Fibroblast of lung (primary cell): ENCODE results near the gene BCL2. TPM values are rescaled to one million over a fixed set of nuclear protein-coding genes. Genes with fewer than 3 reads are reported as not detected.

ENCODE experiments used
- DNase-seq, 2 donors: peaks; one replicate each; pipeline versions ENCODE4 v3.0.0 to v3.0.0-alpha.2; 2010; ENCODE audit warnings: low read depth in 2 of 2
- H2AFZ ChIP-seq: 2 replicates; pipeline ENCODE4 v1.5.1; 2012; ENCODE audit warnings: low read length, control low read depth, inconsistent platforms
- H3K27ac ChIP-seq: 2 replicates; pipeline ENCODE4 v1.5.1; 2011; ENCODE audit warnings: low read length, control low read depth; ENCODE audit not compliant: insufficient read depth
- H3K27me3 ChIP-seq: 2 replicates; pipeline ENCODE4 v1.5.1; 2011; ENCODE audit warnings: mild to moderate bottlenecking, low read length; ENCODE audit not compliant: control insufficient read depth, insufficient read depth
- H3K36me3 ChIP-seq: 2 replicates; pipeline ENCODE4 v1.5.1; 2011; ENCODE audit warnings: low read length; ENCODE audit not compliant: control insufficient read depth, insufficient read depth
- H3K4me1 ChIP-seq: 2 replicates; pipeline ENCODE4 v1.5.1; 2011; ENCODE audit warnings: low read length; ENCODE audit not compliant: control insufficient read depth, insufficient read depth; ENCODE audit errors: extremely low read depth
- H3K4me2 ChIP-seq: 2 replicates; pipeline ENCODE4 v1.5.1; 2011; ENCODE audit warnings: low read length, control low read depth; ENCODE audit not compliant: insufficient read depth; ENCODE audit errors: extremely low read depth
- H3K4me3 ChIP-seq, 4 experiments: fragments of 200-600 bp in 1 of 4; sonication (generic) in 1 of 4; replicated peaks in 1 of 4; 2 replicates each; pipeline ENCODE4 v1.5.1; 2011 to 2016; ENCODE audit warnings: low read length in 4 of 4, low read depth in 3 of 4, mild to moderate bottlenecking in 3 of 4, control low read depth in 2 of 4, inconsistent platforms in 1 of 4, mixed read lengths in 1 of 4; ENCODE audit not compliant: insufficient read depth in 1 of 4; ENCODE audit errors: control extremely low read depth in 1 of 4
- H3K79me2 ChIP-seq: 2 replicates; pipeline ENCODE4 v1.5.1; 2012; ENCODE audit warnings: mild to moderate bottlenecking, low read length, inconsistent platforms; ENCODE audit not compliant: control insufficient read depth, insufficient read depth
- H3K9ac ChIP-seq: 2 replicates; pipeline ENCODE4 v1.5.1; 2011; ENCODE audit warnings: mild to moderate bottlenecking, low read length, control low read depth; ENCODE audit not compliant: insufficient read depth
- H3K9me3 ChIP-seq: 2 replicates; pipeline ENCODE4 v1.5.1; 2012; ENCODE audit warnings: low read depth, low read length; ENCODE audit not compliant: control insufficient read depth, insufficient read depth
- H4K20me1 ChIP-seq: 2 replicates; pipeline ENCODE4 v1.5.1; 2011; ENCODE audit warnings: low read length; ENCODE audit not compliant: control insufficient read depth, insufficient read depth; ENCODE audit errors: extremely low read depth
- EZH2 ChIP-seq: IDR thresholded peaks from 2 replicates; pipeline ENCODE4 v1.5.1; 2012; ENCODE audit warnings: low read length, control low read depth, mild to moderate bottlenecking; ENCODE audit errors: missing control alignments
- polyA plus RNA-seq, 2 donors: library from polyadenylated mRNA; depleted of rRNA in 1 of 2; stranded (reverse) in 1 of 2; unstranded in 1 of 2; fragments of >200 nt; gene quantifications; 2 replicates each; pipeline ENCODE4 v1.2.1, GENCODE V29; 2011 to 2012; ENCODE audit warnings: missing spikeins in 1 of 2
- total RNA-seq: library from RNA; depleted of rRNA; stranded (reverse); fragments of >200 nt; gene quantifications from 2 replicates; pipeline ENCODE4 v1.2.1, GENCODE V29; 2014
- TF ChIP-seq, protein P1 (sequence below), 2 donors: IDR thresholded peaks in 1 of 2; conservative IDR thresholded peaks in 1 of 2; 1 replicate in 1 of 2; 2 replicates in 1 of 2; pipeline ENCODE4 v1.5.1; 2011 to 2012; ENCODE audit warnings: low read length in 2 of 2, control low read depth in 1 of 2, inconsistent platforms in 1 of 2, low read depth in 1 of 2, mild to moderate bottlenecking in 1 of 2

Gene BCL2
- total and polyA plus RNA-seq, 2 donors (not counting 1 experiment from before 2014, with no cell fraction given) = 1.5 to 3.6 TPM

DNA sequence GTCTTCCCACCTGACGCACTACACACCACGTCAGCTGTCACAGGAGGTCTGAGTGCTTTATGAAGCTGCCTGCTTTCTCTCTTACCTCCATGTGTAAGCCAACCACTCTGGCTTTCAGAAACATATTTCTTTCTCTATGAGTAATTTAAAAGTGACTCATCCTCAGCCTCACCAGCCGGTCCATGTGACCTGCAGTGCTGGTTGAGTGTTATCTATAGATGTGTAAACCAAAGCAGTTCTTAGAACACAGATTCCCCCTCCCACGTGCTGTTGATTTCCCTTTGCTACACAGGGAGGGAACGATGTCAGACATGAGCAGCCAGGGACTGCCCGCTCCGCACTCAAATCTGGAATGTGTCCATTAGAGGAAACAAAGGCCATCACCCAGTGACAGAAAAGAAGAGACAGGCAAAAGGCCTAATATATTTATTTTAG, 157.8 kb downstream of the BCL2 start:
- TF ChIP-seq, protein P1, sequence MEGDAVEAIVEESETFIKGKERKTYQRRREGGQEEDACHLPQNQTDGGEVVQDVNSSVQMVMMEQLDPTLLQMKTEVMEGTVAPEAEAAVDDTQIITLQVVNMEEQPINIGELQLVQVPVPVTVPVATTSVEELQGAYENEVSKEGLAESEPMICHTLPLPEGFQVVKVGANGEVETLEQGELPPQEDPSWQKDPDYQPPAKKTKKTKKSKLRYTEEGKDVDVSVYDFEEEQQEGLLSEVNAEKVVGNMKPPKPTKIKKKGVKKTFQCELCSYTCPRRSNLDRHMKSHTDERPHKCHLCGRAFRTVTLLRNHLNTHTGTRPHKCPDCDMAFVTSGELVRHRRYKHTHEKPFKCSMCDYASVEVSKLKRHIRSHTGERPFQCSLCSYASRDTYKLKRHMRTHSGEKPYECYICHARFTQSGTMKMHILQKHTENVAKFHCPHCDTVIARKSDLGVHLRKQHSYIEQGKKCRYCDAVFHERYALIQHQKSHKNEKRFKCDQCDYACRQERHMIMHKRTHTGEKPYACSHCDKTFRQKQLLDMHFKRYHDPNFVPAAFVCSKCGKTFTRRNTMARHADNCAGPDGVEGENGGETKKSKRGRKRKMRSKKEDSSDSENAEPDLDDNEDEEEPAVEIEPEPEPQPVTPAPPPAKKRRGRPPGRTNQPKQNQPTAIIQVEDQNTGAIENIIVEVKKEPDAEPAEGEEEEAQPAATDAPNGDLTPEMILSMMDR (conservative IDR thresholded peaks at IDR 0.05 in 1 of 2, IDR thresholded peaks at IDR 0.05 in 1 of 2; ENCODE audit: low read depth in 1 of 2, low read length in 2 of 2) = no peak
- TF ChIP-seq EZH2 = no peak
- peak overlapping the region; percentile 53 for H3K27ac ChIP-seq
- no peak overlapping the region for H3K9ac ChIP-seq
- peaks cover 12% of the 10 kb centered on the region for H3K4me1 ChIP-seq
- H3K4me3 ChIP-seq = no peak overlapping the region
- no peaks in the 10 kb centered on the region for H3K79me2 ChIP-seq
- DNase-seq = peak; percentile 94
- peak overlapping the region; percentile 37 for H2AFZ ChIP-seq
- no peaks in the 10 kb centered on the region for H4K20me1 ChIP-seq
- no peaks in the 10 kb centered on the region for H3K9me3 ChIP-seq
- no peaks in the 10 kb centered on the region for H3K36me3 ChIP-seq
- H3K27me3 ChIP-seq = no peaks in the 10 kb centered on the region
- peak overlapping the region; percentile 72 for H3K4me2 ChIP-seq

DNA sequence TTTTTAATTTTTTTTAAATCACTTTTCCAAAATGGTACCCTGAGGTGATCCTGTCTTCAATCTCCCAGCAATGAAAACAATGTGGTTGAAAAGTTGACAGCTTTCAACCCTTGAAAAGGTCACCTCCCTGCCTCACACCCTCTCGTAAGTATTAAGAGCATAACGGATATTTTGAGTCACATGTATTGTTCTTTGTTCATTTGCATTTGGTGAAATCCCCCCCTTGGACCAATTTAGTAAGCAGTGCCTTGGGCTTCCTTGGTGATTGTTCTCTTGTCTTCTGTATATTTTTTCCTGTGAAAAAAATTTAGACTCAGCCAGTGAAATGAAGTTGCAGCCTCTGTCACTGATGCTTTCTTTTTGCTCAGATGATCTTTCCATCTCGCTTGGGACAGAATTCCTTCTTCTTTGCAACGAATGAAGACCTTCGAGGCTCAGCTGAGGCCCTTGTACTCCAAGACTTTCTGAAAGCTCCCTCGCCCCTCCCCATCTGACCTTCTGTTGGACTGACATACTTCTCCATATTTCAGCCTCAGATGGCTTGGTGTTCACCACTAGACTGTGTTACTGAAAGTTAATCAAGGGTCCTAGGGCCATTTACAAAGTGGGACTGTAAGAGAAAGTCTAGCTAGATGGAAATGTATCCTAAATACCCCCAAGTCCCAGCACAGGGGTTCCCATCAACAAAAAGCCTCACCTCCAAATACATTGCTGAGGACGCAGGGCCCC, 158.4 kb downstream of the BCL2 start:
- H3K27me3 ChIP-seq = no peaks in the 10 kb centered on the region
- H2AFZ ChIP-seq = no peak overlapping the region
- no peak overlapping the region for H3K4me3 ChIP-seq
- no peaks in the 10 kb centered on the region for H3K36me3 ChIP-seq
- no peak overlapping the region for H3K27ac ChIP-seq
- TF ChIP-seq, protein P1 (conservative IDR thresholded peaks at IDR 0.05 in 1 of 2, IDR thresholded peaks at IDR 0.05 in 1 of 2; ENCODE audit: low read depth in 1 of 2, low read length in 2 of 2) = no peak
- no peak for TF ChIP-seq EZH2
- no peak overlapping the region for H3K4me2 ChIP-seq
- no peaks in the 10 kb centered on the region for H3K9me3 ChIP-seq
- peak in 1 of 2 donors; percentile 1 for DNase-seq
- no peaks in the 10 kb centered on the region for H4K20me1 ChIP-seq
- peaks cover 12% of the 10 kb centered on the region for H3K4me1 ChIP-seq
- H3K9ac ChIP-seq = no peak overlapping the region
- no peaks in the 10 kb centered on the region for H3K79me2 ChIP-seq

DNA sequence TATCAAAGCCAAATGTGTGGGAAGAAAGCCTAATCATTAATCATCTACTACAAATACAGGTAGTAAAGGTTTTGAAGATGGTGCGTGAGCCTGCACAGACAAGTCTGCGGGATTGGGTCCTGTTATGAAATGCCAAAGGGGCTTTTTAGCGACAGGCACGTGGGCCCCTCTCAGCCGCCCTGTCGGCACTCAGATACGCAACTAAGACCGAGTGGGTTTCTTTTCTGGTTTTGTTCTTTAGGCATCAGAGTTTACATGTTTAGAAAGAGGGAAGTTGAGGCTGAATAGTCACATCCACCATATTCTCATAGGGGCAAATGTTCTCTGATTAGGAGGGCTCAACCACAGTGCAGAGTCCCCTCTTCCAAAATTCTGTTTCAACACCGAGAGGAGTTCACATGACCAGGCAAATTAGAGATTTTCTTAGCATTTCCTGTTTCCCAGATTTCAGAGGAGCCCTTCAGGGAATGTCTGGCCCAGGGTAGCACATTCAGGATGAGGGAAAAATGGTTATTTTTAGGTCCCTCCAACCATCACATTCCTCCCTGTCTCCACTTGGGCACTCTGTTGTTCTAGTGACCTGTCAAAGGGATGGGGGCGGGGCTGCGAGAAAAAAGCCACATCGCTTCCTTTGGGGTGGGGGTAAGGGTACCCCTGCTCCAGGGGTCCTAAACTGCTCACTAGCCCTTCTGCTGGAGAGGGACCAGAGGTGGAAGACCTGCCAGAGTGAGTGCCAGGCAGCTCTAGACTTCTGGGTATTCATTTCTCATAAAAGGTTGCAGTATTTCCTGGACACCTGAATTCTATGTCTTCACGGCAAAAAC, 159.2 kb downstream of the BCL2 start:
- H2AFZ ChIP-seq = no peak overlapping the region
- no peaks in the 10 kb centered on the region for H4K20me1 ChIP-seq
- H3K4me1 ChIP-seq = peaks cover 12% of the 10 kb centered on the region
- H3K36me3 ChIP-seq = no peaks in the 10 kb centered on the region
- no peaks in the 10 kb centered on the region for H3K27me3 ChIP-seq
- no peak overlapping the region for H3K9ac ChIP-seq
- no peaks in the 10 kb centered on the region for H3K9me3 ChIP-seq
- H3K4me2 ChIP-seq = no peak overlapping the region
- TF ChIP-seq, protein P1 (conservative IDR thresholded peaks at IDR 0.05 in 1 of 2, IDR thresholded peaks at IDR 0.05 in 1 of 2; ENCODE audit: low read depth in 1 of 2, low read length in 2 of 2) = no peak
- TF ChIP-seq EZH2 = no peak
- H3K27ac ChIP-seq = no peak overlapping the region
- no peaks in the 10 kb centered on the region for H3K79me2 ChIP-seq
- H3K4me3 ChIP-seq = no peak overlapping the region
- DNase-seq = no peak
